H1 (cell line): ENCODE results near the gene CENPM.

Source experiments
- CEBPB ChIP-seq: IDR thresholded peaks from 2 replicates; pipeline ENCODE4 v1.6.1; 2012; ENCODE audit warnings: low read depth, low read length
- CHD2 ChIP-seq: IDR thresholded peaks from 2 replicates; pipeline ENCODE4 v1.6.1; 2012; ENCODE audit warnings: low read length, improper control_type of control experiment
- CTCF ChIP-seq, 3 experiments: IDR thresholded peaks; 1 replicate in 2 of 3; 2 replicates in 1 of 3; pipeline versions ENCODE4 v1.5.1 to v1.6.1; 2011; ENCODE audit warnings: low read length in 3 of 3, mild to moderate bottlenecking in 3 of 3, inconsistent platforms in 2 of 3, low read depth in 1 of 3, moderate library complexity in 1 of 3; ENCODE audit not compliant: insufficient read depth in 1 of 3; ENCODE audit errors: control extremely low read depth in 1 of 3
- GABPA ChIP-seq: IDR thresholded peaks from 2 replicates; pipeline ENCODE4 v1.6.1; 2011; ENCODE audit warnings: mild to moderate bottlenecking, low read length, moderate library complexity, borderline replicate concordance; ENCODE audit not compliant: insufficient read depth
- POLR2A ChIP-seq, 2 experiments: IDR thresholded peaks; 1 replicate in 1 of 2; 2 replicates in 1 of 2; pipeline ENCODE4 v1.6.1; 2011; ENCODE audit warnings: low read depth in 2 of 2, low read length in 2 of 2, mild to moderate bottlenecking in 2 of 2; ENCODE audit errors: control extremely low read depth in 1 of 2
- SP2 ChIP-seq: IDR thresholded peaks from 2 replicates; pipeline ENCODE4 v1.6.1; 2012; ENCODE audit warnings: mild to moderate bottlenecking, low read length, inconsistent platforms
- TCF12 ChIP-seq: IDR thresholded peaks from 2 replicates; pipeline ENCODE4 v1.6.1; 2011; ENCODE audit warnings: low read depth, mild to moderate bottlenecking, low read length
- ZNF274 ChIP-seq: IDR thresholded peaks from 2 replicates; pipeline ENCODE4 v1.7.0; 2012; ENCODE audit warnings: low read length, borderline replicate concordance; ENCODE audit errors: extremely low read depth

GRCh38 chr22:41952713-41953112, 5.8 kb upstream of the CENPM start:
- TF ChIP-seq TCF12 (no peak), POLR2A (IDR thresholded peaks at IDR 0.05; ENCODE audit: control extremely low read depth in 1 of 2, low read depth in 2 of 2, low read length in 2 of 2) (no peak), GABPA (no peak), SP2 (no peak), CTCF (IDR thresholded peaks at IDR 0.05; ENCODE audit: control extremely low read depth in 1 of 3, insufficient read depth in 1 of 3, low read depth in 1 of 3, low read length in 3 of 3) (no peak), CHD2 (no peak), CEBPB (no peak), ZNF274 (no peak)
